ENCODE data around the gene PDIA2.
"Not testable (repeated sequence)": the region's sequence is repeated elsewhere in the genome, so short reads cannot be mapped to it uniquely, and the experiment has no call there.

Gene PDIA2

DNA sequence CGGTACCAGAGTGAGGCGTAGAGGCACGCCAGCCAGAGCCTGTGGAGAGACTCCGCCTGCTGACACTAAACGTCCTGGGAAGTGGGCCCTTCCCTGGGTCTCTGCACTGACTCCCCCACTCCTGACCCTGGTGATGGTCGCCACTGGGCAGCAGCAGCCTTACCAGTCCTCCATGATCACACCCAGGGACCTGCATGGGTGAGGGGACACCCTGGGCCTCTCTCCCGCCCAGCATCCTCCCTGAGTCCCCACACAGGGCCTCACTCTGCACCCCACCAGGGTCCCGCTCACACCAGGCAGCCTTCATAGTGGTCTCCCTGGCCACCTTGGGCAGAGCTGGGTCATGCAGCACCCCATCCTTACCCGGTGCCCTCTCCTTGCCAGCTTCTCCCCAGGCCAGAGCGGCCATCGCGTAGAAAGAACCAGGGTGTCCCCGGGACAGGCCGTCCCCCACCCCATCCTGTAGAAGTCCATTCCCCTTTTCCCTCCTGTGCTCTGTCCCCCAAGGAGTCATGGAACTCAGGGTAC is 17.9 kb upstream of the PDIA2 start (continued):
- TF ChIP-seq, protein P1, sequence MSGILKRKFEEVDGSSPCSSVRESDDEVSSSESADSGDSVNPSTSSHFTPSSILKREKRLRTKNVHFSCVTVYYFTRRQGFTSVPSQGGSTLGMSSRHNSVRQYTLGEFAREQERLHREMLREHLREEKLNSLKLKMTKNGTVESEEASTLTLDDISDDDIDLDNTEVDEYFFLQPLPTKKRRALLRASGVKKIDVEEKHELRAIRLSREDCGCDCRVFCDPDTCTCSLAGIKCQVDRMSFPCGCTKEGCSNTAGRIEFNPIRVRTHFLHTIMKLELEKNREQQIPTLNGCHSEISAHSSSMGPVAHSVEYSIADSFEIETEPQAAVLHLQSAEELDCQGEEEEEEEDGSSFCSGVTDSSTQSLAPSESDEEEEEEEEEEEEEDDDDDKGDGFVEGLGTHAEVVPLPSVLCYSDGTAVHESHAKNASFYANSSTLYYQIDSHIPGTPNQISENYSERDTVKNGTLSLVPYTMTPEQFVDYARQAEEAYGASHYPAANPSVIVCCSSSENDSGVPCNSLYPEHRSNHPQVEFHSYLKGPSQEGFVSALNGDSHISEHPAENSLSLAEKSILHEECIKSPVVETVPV (CRISPR knock-in tag; IDR thresholded peaks at IDR 0.05), result no peak
- TF ChIP-seq, protein P2, sequence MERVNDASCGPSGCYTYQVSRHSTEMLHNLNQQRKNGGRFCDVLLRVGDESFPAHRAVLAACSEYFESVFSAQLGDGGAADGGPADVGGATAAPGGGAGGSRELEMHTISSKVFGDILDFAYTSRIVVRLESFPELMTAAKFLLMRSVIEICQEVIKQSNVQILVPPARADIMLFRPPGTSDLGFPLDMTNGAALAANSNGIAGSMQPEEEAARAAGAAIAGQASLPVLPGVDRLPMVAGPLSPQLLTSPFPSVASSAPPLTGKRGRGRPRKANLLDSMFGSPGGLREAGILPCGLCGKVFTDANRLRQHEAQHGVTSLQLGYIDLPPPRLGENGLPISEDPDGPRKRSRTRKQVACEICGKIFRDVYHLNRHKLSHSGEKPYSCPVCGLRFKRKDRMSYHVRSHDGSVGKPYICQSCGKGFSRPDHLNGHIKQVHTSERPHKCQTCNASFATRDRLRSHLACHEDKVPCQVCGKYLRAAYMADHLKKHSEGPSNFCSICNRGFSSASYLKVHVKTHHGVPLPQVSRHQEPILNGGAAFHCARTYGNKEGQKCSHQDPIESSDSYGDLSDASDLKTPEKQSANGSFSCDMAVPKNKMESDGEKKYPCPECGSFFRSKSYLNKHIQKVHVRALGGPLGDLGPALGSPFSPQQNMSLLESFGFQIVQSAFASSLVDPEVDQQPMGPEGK (CRISPR knock-in tag; IDR thresholded peaks at IDR 0.05; ENCODE audit: borderline replicate concordance), result no peak

DNA sequence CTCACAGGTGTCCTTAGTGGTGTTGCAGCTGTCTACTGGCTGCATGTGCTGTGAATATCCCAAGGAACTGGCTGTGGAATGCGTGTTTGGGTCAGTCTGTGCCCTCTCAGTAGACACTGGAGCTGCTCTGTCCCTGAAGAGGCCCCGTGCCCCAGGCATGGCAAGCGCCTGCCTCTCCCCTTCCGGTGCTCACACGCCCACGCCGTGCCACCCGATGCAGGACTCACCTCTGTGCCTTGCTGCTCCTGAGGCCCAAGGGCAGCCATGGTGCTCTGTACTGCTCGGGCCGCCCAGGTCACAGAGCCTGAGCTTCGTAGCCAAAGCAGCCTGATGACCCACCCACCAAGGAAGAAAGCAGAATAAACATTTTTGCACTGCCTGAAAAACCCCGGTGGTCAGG is 17.3 kb upstream of the PDIA2 start:
- 0 out of 3 replicates have a peak, but pooled peaks have one; percentile 5 for ATAC-seq
- TF ChIP-seq ARNTL (CRISPR knock-in tag; IDR thresholded peaks at IDR 0.05; ENCODE audit: borderline replicate concordance, low read depth) (no peak), OSR1 (CRISPR knock-in tag; IDR thresholded peaks at IDR 0.05) (no peak), ESRRG (CRISPR knock-in tag; IDR thresholded peaks at IDR 0.05) (no peak), ZNF8 (CRISPR knock-in tag; IDR thresholded peaks at IDR 0.05) (no peak), ZFP3 (CRISPR knock-in tag; IDR thresholded peaks at IDR 0.05) (no peak), ZNF70 (CRISPR knock-in tag; IDR thresholded peaks at IDR 0.05) (no peak), RARB (CRISPR knock-in tag; IDR thresholded peaks at IDR 0.05) (no peak), TCF4 (CRISPR knock-in tag; IDR thresholded peaks at IDR 0.05; ENCODE audit: borderline replicate concordance) (no peak), ZC3H10 (CRISPR knock-in tag; IDR thresholded peaks at IDR 0.05) (no peak), ZFP30 (CRISPR knock-in tag; IDR thresholded peaks at IDR 0.05) (no peak), CSDC2 (CRISPR knock-in tag; IDR thresholded peaks at IDR 0.05) (no peak), TOX (CRISPR knock-in tag; IDR thresholded peaks at IDR 0.05; ENCODE audit: borderline replicate concordance) (no peak), BACH2 (CRISPR knock-in tag; IDR thresholded peaks at IDR 0.05; ENCODE audit: borderline replicate concordance) (no peak), ISL1 (CRISPR knock-in tag; IDR thresholded peaks at IDR 0.05) (no peak)
- TF ChIP-seq, protein P3, sequence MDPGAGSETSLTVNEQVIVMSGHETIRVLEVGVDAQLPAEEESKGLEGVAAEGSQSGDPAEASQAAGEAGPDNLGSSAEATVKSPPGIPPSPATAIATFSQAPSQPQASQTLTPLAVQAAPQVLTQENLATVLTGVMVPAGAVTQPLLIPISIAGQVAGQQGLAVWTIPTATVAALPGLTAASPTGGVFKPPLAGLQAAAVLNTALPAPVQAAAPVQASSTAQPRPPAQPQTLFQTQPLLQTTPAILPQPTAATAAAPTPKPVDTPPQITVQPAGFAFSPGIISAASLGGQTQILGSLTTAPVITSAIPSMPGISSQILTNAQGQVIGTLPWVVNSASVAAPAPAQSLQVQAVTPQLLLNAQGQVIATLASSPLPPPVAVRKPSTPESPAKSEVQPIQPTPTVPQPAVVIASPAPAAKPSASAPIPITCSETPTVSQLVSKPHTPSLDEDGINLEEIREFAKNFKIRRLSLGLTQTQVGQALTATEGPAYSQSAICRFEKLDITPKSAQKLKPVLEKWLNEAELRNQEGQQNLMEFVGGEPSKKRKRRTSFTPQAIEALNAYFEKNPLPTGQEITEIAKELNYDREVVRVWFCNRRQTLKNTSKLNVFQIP (CRISPR knock-in tag; IDR thresholded peaks at IDR 0.05; ENCODE audit: borderline replicate concordance, low read depth), result no peak
- TF ChIP-seq, protein P4, sequence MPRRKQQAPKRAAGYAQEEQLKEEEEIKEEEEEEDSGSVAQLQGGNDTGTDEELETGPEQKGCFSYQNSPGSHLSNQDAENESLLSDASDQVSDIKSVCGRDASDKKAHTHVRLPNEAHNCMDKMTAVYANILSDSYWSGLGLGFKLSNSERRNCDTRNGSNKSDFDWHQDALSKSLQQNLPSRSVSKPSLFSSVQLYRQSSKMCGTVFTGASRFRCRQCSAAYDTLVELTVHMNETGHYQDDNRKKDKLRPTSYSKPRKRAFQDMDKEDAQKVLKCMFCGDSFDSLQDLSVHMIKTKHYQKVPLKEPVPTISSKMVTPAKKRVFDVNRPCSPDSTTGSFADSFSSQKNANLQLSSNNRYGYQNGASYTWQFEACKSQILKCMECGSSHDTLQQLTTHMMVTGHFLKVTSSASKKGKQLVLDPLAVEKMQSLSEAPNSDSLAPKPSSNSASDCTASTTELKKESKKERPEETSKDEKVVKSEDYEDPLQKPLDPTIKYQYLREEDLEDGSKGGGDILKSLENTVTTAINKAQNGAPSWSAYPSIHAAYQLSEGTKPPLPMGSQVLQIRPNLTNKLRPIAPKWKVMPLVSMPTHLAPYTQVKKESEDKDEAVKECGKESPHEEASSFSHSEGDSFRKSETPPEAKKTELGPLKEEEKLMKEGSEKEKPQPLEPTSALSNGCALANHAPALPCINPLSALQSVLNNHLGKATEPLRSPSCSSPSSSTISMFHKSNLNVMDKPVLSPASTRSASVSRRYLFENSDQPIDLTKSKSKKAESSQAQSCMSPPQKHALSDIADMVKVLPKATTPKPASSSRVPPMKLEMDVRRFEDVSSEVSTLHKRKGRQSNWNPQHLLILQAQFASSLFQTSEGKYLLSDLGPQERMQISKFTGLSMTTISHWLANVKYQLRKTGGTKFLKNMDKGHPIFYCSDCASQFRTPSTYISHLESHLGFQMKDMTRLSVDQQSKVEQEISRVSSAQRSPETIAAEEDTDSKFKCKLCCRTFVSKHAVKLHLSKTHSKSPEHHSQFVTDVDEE (CRISPR knock-in tag; IDR thresholded peaks at IDR 0.05), result no peak
- TF ChIP-seq, protein P2 (CRISPR knock-in tag; IDR thresholded peaks at IDR 0.05; ENCODE audit: borderline replicate concordance), result no peak

DNA sequence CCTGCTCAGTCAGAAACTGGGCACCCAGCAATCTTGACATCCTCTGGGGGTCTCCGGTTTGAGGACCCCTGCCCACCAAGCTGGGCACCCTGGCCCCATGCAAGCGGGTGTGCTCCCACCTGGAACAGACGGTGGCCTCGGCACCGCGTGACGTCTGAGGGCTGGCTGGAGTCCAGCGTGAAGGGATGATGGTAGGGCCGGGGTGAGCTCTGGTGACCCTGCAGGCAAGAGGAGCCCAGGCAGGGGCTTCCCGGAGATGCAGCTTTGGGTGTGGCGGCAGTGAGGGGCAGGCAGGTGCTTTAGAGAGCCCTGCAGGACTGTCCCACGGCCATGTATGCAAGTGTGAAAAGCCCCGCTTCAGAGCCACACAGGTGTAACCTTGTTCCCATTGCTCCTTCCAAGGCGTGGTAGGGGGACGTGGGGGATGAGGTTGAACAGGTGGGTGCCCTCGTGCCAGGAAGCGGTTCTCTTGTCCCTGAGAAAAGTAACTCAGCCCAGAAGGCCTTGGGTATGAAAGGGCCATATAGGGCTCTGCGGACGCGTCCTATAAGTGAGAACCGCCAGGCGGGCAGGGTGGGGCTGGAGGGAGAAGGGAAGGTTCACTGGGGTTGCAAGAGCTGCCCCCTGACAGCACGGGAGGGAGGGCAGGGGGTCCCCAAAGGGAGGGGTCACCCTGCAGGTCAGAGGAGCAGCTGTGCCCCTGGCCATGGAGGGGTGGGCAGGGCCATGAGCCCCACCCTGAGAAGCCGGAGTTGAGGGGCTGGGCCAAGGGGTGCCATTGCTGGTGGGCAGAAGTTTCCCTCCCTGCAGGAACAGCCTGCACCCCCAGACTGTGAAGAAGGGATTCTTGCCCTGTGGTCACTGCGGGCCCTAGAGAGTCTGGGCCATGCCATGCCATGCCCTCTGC is 16.5 kb upstream of the PDIA2 start:
- ATAC-seq, result peak; percentile 9
- TF ChIP-seq, protein P1 (CRISPR knock-in tag; IDR thresholded peaks at IDR 0.05), result no peak
- TF ChIP-seq ZNF70 (CRISPR knock-in tag; IDR thresholded peaks at IDR 0.05) (no peak), ZNF8 (CRISPR knock-in tag; IDR thresholded peaks at IDR 0.05) (no peak), ZNF565 (CRISPR knock-in tag; conservative IDR thresholded peaks at IDR 0.05; ENCODE audit: low read depth) (no peak), PPARA (CRISPR knock-in tag; IDR thresholded peaks at IDR 0.05; ENCODE audit: borderline replicate concordance) (no peak), ZFP3 (CRISPR knock-in tag; IDR thresholded peaks at IDR 0.05) (no peak)
- TF ChIP-seq, protein P2 (CRISPR knock-in tag; IDR thresholded peaks at IDR 0.05; ENCODE audit: borderline replicate concordance), result no peak

DNA sequence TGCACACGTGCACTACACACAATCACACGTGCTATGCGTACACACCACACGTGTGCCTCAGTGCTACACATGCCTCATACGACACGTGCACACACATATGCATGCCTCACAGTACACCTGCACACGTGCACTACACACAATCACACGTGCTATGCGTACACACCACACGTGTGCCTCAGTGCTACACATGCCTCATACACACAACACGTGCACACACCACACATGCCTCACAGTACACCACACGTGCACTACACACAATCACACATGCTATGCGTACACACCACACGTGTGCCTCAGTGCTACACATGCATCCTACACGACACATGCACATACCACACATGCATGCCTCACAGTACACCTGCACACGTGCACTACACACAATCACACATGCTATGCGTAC is 15.4 kb upstream of the PDIA2 start:
- not testable (repeated sequence) for ATAC-seq

All from SK-N-SH treated with all-trans-retinoic acid at 6 μM for 48 hours (cell line).